GM21786 (cell line): ENCODE results near the gene PLA2G4C.

Source experiments
- ATAC-seq: cut with Tn5 transposase; IDR thresholded peaks from one replicate; pipeline ENCODE4 v1.9.1; 2021; ENCODE audit not compliant: unreplicated experiment

The PLA2G4C gene, protein sequence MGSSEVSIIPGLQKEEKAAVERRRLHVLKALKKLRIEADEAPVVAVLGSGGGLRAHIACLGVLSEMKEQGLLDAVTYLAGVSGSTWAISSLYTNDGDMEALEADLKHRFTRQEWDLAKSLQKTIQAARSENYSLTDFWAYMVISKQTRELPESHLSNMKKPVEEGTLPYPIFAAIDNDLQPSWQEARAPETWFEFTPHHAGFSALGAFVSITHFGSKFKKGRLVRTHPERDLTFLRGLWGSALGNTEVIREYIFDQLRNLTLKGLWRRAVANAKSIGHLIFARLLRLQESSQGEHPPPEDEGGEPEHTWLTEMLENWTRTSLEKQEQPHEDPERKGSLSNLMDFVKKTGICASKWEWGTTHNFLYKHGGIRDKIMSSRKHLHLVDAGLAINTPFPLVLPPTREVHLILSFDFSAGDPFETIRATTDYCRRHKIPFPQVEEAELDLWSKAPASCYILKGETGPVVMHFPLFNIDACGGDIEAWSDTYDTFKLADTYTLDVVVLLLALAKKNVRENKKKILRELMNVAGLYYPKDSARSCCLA

DNA sequence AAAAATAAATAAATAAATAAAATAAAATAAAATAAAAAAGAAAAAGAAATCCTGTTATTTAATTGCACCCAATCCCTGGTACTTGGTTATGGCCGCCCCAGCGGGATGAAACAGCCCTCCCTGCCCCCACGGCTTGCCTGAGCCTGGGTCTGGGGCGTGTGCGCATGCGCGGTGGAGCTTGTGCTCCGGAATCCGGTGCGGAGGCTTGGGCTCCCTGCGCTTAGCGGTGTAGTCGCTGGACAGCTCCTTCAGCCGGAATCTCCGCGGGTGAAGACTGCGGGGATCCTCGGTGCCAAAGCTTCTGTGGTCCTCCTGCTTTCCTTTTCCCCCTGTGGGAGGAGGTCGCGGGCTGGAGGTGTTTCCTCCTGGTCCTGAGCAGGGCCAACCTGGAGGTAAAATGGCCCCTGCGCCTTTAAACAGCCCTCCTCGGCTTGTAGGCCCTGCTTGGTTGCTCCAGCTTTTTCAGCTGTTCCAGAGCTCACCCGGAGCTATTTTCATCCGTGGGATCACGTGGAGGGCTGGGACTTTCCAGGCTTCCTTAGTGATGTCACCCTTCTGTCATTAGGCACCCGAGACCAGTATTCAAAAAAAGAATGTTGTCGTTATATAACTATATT lies at the start of gene PLA2G4C:
Gene PLA2G4C, minus strand, starts transcription at position 468 of the 617 bp plus-strand sequence. CDS start 4,288 bp downstream, outside the sequence.
- peak; percentile 54 for ATAC-seq

DNA sequence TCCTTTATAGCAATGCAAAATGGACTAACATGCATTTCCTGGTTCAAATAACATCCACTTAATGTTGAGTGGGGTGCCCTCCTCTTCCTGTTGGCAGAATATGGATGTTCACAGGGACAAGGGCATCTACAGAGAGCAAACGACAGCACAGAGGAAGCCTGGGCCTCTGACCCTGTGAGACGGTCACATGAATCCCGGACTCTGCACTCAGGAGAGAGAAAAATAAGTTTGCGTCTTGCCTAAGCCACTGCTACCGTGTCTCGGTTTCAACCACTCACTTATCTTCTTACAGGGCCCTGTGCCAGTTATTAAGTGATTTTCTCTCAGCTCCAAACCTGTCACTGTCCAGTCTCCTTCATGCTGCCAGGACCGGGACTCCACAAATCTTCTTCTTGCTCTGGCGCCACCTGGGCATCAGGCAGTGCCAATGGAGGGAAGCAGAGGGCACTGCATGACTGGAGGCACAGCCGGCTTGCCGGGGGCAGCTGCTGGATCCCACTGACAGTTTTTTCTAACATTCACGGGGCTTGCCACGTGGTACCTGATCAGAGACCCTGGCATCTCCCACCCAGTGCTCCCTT lies 47.7 kb upstream of the PLA2G4C start:
- ATAC-seq = no peak

DNA sequence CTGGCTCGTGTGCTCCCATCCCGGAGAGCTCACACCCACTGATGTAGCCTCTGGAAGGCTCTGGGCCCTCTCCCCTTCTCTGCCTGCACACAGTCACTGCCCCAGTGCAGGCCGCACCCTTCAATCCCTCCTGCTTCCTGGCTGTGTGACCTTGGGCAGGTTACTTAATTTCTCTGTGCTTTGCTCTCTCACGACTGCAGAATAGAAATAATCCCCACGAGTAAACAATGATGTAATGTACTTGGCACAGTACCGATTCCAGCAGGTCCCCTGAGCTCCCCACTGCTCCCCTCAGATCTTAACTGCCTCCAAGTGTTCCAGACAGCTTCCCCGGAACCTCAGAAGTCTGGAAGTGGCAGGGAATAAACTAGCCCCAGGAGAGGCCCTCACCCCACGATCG lies 43.4 kb upstream of the PLA2G4C start:
- ATAC-seq = no peak

DNA sequence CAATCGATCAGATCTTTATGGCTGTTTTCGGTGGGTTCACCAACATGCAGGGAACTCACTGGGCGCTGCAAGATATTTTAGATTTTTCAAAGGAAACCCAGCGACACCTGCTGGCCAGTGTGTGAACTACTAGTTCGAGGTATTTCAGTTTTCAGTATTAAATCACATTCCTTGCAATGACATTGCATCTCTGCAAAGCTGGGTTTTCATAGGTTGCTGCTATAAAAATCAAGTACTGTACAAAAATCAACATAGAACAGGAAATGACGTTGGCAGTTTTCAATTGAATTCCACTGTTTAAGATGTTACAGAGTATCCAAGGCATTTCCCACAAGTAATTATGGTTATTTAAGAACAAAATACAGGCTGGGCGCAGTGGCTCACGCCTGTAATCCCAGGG lies 41.9 kb upstream of the PLA2G4C start:
- ATAC-seq = no peak

DNA sequence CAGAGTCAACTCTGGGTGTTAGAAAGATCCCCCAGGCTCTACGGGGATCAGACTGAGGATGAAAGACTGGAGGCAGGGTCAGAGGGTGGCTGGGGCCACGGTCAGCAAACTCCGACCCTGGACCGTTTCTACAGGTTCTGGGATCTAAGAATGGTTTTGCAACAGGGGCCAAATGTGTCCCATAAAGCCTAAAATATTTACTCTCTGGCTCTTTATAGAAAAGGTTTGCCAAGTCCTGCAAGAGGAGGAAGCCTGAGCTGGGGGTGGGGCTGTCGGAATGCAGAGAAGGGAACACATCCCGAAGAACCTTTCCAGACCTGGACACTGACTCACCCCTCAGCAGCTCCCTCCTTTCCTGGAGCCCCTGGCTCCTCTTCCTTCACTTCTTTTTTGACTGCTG lies 38.8 kb upstream of the PLA2G4C start:
- ATAC-seq = no peak

DNA sequence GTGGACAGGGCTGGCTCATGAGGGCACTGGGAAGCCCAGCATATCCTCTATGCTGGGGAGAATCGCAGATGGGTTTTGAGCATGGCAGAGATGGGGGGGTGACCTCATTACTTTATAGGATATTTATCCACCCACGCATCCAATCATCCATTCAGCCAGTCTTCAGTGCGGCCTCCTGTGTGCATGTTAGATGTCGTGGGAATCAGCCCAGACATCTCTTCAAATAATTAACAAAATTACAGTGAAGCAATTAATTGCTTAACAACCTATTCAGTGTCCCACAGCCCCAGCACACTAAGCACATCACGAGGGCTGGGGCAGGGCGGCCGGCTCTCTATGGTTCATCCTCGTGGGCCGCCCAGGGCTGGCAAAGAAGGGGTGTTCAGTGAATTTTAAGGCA lies 38.0 kb upstream of the PLA2G4C start:
- ATAC-seq = no peak

DNA sequence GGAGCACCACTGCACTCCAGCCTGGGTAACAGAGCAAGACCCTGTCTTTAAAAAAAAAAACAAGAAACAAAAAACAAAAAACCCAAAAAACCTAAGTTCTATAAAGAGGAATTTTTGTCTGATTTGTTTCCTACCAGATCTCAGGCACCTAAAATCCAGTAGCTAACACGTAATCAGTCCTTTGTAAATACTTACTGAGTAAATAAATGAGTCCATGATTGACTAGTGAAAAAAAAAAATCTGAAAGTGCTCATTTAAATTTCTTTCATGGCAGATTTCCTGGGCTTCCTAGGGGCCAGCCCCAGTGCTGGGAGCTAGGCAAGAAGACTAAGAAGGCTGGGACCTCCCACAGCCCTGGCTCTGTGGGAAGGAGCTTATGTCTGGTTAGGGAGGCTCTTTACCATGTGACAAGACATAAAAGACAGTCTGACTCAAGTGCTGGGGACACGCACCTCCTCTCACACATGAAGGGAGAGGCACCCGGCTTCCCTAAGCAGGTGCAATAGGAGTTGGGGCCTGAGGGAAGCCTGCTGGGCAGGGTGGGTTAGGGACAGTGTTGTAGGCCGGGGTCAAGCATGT lies 37.1 kb upstream of the PLA2G4C start:
- no peak for ATAC-seq

DNA sequence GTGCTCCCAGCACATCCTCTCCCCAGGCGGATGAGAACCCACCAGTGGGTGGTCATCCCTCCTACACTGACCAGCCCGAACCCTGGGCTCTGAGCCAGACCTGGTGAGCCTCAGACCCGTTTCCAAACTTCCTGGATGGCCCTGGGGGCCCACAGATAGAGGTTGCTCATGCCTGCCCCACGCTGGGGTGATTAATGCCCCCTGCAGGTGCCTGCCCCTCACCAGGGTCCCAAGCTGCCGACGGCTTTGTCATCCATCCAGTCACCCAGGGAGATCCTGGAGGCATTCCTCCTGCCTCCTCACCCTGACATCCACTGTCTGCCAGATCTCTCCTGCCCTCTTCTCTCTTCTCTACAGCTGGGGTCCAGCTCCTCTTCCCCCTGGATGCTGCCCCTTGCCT lies 28.4 kb upstream of the PLA2G4C start:
- ATAC-seq = no peak

DNA sequence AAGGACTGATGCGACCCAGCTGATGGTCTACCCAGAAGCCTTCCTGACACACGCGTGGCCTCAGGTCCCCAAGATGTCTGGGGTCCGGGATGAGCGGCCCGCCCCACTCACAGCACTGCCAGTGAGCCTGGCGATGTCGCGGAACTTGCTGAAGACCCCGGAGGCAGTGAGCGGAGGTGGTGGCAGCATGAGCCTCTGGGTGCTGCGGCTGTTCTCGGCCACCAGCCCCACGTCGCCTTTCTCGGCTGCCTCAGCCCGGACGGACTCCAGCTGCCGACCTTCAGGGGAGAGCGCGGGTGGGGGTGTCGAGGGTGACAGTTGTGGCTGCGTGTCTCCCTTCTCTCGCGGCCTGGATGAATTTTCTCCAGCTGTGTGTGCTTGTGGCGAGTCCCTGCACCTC lies 26.8 kb upstream of the PLA2G4C start:
- no peak for ATAC-seq

DNA sequence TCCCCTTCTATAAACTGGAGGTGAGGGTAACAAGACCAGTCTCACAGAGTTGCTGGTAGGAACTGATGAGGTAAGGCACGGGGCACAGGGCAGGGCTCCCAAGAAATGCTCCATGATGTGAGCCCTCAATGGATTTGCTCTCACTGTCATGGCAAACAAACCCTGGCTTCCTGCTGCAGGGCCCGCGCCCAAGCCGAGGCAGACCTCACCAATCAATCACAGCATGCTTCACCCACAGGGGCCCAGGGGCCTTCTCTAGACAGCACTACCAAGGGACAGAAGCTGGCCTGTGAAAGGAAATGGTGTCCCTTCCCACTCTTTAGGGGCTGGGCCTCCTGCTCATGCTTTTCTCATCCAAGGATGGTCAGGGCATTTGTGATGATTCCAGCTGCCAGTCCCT lies 25.9 kb upstream of the PLA2G4C start:
- ATAC-seq = no peak

DNA sequence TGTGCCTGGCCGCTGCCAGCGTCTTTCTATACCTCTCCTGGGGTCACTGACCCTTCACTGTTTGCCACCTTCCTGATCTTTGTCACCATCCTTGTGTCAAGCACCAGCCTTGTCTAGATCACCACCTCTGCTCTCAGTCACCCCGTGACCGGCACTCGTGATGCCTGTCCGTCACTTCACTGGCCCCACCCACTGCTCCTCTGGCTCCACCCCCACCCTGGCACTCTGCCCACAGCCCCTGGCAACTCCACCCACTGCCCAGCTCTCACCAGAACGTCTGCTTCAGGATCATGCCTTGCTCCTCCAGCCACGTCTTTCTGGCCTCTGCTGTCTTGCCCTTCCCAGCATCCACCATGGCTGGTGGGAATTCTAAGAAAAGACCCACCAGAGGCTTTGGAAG lies 24.8 kb upstream of the PLA2G4C start:
- no peak for ATAC-seq

DNA sequence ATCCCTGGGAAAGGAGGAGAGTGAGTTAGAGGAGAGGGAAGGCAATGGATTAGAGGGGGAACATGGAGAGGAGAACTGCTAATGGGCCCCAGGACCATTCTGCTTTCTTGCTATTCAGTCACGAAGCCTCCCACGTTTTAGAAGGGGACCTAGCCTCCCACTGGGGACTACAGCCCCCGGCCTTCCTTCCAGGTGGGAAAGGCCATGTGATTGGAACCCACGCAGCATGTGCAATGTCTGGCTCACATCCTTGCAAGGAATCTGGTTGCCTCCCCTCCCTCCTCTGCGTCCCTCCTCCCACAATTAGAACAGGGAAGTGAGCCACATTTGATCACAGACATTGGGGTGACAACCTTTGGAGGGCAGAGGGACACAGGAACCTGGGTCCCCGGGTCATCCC lies 22.5 kb upstream of the PLA2G4C start:
- no peak for ATAC-seq

DNA sequence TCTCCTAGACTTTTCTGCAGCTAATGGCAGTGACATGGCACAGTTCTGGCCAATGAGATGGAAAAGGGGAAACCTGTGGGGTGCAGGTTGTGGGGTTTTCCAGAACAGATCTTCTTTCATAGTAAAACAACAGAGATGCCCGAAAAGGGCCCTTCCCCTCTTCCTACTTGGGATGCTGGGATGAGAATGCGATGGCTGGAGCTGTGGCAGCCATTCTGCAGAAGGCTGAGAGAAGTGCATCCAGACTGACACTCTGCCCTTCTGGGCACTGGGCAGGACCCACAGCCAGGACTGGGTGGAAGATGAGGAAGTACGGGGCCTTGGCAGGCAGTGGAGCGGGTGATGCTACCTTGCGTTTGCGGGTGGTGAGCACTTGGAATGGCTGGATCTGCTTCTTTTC lies 16.9 kb upstream of the PLA2G4C start:
- no peak for ATAC-seq

DNA sequence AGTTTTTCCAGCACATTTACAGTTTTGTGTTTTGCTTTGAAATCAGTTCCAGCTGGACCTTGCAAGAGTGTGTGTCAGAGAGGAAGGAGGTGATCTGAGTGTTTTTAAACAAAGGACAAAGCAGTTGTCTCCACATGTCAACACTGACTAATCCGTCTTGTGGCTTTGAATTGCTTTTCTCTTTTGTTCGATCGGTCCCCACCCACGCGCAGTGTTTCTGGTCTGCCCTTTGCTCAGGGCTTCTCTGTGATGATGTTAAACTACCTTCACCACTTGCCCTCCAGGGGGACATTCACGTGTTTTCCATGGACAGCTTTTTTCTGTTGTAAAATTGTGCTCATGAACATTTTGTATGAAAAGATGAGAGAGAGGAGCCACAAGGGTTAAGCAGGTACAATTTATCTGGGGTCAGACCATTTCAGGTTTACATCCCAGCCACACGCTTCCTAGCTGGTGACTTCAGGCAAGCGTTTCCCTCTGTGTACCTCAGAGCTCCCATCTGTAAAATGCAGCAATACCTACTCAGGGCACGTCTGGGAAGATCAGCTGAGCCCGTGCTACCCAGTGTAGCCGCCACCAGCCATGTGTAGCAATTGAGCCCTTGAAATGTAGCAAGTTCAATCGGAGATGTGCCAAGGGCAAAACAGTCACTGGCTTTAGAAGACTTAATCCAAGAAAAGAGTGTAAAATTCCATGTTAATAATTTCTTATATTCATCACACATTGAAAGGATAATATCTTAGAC lies 13.5 kb upstream of the PLA2G4C start:
- no peak for ATAC-seq

DNA sequence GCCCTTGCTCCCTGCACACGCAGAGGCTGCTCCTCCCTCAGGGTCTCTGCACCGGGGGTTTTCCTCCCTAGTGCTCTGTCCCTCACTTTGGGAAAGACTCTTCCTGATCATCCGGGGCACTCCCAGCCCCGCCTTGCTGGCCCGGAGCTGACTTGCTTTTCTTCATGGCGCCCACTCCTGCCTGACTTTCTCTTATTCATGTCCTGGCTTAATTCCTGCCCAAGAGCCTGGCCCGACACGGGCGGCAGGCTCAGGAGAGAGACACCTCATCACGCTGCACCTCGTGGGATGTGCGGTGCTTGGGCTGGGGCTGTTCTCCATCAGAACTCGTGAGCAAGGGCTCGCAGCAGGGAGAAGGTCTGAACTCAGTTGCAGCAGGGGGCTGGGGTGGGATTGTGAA lies 11.8 kb upstream of the PLA2G4C start:
- ATAC-seq = no peak

DNA sequence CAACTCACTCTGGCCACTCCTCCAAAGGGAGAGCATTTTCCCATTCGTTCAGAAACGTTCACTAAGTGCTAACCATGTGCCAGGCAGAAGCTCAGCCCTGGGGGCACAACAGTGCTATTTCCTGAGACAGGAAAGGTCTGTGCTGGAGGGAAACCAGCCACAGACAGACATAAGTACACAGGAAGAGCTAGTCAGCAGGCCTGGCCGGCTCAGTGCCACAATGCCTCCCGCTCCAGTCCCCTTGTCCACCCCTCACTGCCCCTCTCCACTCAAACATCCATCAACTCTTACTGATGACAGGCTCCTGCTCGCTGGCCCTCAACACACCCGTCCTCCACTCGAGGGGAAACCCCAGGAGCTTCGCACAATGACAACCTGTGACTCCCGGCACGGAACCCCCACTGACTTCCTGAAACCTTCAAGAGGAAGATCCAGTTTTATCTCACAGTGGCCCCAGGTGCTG lies 11.3 kb upstream of the PLA2G4C start:
- ATAC-seq = no peak

DNA sequence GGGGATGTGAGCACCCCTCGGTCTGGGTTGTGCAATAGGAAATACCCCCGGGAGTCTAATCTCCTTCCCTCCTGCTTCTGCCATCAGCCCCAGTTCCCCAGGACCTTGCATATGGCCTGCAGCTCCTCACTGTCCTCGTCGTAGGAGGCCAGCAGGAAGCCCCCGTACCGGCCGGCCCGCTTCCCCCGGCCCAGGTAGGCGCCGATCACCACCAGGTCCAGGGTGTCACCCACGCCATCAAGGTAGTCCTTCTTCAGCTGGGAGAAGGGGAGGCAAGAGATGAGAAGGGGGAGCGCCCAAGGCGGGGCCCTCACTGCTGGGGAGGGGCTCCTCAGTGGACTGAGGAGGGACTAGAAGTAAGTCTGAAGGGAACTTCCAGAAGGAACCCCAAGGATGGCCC lies 10.4 kb upstream of the PLA2G4C start:
- ATAC-seq = no peak

DNA sequence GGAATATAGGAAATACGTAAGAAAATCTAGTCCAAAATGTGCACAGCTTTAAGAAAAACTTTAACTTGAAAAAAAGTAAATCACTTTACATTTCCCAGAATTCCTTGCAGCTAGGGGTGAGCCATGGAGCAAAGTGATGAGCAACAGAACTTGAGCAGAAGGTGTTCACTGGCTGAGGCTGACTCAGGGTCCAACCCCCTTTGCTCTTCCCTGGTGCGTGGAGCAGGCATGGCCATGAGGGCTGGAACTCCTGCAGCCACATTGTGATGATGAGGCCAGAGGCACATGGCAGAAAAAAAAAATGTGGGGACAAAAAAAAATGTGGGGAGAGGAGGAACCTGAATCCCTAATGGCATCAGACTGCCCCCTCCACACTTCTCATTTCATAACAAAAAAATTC lies 9.9 kb upstream of the PLA2G4C start:
- ATAC-seq = no peak

DNA sequence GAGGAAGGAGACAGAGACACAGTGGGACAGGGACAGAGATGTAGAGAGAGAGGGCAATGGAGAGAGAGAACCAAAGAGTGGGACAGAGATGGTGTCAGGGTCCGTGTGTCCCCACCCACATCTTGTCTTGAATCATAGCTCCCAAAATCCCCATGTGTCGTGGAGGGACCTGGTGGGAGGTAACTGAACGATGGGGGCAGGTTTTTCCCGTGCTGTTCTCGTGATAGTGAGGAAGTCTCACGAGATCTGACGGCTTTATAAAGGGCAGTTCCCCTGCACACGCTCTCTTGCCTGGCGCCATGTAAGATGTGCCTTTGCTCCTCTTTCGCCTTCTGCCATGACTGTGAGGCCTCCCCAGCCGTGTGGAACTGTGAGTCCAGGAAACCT lies 7.5 kb upstream of the PLA2G4C start:
- ATAC-seq = no peak

DNA sequence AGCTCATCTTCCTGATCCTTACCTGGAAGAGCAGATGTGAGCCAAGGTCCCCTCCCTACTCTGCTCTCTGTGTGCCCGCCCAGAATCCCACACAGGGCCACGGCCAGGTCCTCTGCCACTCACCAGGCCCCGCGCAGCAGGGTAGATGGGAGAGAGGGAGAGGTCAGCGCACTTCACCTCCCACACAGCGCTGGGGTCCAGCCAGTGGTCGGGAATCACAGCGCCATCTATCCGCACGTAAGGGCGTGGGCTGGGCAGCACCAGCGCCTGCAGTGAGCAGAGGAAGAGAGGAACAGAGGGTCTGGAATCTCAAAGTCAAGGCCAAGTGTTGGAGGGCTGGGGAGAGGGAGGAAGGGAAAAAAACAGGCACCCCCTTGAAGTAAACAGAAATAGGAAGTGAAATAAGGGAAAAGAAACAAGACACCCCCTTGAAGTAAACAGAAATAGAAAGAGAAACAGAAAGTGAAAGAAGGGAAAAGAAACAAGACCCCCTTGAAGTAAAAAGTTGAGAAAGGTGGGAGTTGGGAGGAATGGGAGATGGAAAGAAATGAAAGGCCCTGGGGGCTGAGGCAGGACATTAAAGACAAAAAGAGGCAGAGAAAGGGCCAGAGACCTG lies 7.0 kb upstream of the PLA2G4C start:
- no peak for ATAC-seq
